PC-3 (cell line): Measurements from ENCODE around the gene SESN1. TPM values are rescaled to one million over a fixed set of nuclear protein-coding genes. Genes with fewer than 3 reads are reported as not detected.

Experiments
- ATAC-seq: fragments of 200-7000 bp; cut with Tn5 transposase; 2 replicates; pipeline ENCODE4 v1.9.1; 2020; ENCODE audit warnings: mild to moderate bottlenecking, moderate library complexity
- BruUV-seq: library from RNA; stranded (reverse); fragments of 400-500 nt; replicated peaks from 2 replicates; lab custom pipeline; 2021; lab: Mats Ljungman, UMichigan
- CTCF ChIA-PET: fragments of 300-600 bp; sonication (Branson Sonifier 250); formaldehyde crosslinking; loops from one replicate; lab custom pipeline; 2022; ENCODE audit warnings: antibody characterized with exemption; lab: Charles Lee
- POLR2A ChIA-PET: fragments of 300-600 bp; sonication (Branson Sonifier 250); formaldehyde crosslinking; loops from one replicate; lab custom pipeline; 2022; ENCODE audit warnings: antibody characterized with exemption; ENCODE audit not compliant: unreplicated experiment; lab: Charles Lee
- DNase-seq: peaks from one replicate; pipeline ENCODE4 v3.0.0-alpha.2; 2015
- H2AFZ ChIP-seq: fragments of 300-600 bp; sonication (generic); 2 replicates; pipeline ENCODE4 v1.6.0; 2016; ENCODE audit warnings: antibody characterized with exemption, low read length
- H3F3A ChIP-seq: fragments of 300-600 bp; sonication (generic); one replicate; pipeline ENCODE4 v1.6.0; 2017; ENCODE audit warnings: antibody characterized with exemption, low read length, control low read depth, mild to moderate bottlenecking; ENCODE audit not compliant: unreplicated experiment
- H3K27ac ChIP-seq: fragments of 300-600 bp; sonication (generic); 2 replicates; pipeline ENCODE4 v1.5.1; 2016; ENCODE audit warnings: mild to moderate bottlenecking, low read length
- H3K27me3 ChIP-seq: fragments of 300-600 bp; sonication (generic); 2 replicates; pipeline ENCODE4 v1.6.1; 2016; ENCODE audit warnings: low read length, mixed read lengths
- H3K36me3 ChIP-seq: fragments of 300-600 bp; sonication (generic); 2 replicates; pipeline ENCODE4 v1.6.1; 2016; ENCODE audit warnings: low read depth, mixed run types, low read length, mixed read lengths
- H3K4me1 ChIP-seq: fragments of 300-600 bp; sonication (generic); 2 replicates; pipeline ENCODE4 v1.5.1; 2016; ENCODE audit warnings: low read length; ENCODE audit not compliant: insufficient read depth
- H3K4me2 ChIP-seq: fragments of 300-600 bp; sonication (generic); 2 replicates; pipeline ENCODE4 v1.6.0; 2016; ENCODE audit warnings: low read length
- H3K4me3 ChIP-seq: fragments of 300-600 bp; sonication (generic); 2 replicates; pipeline ENCODE4 v1.5.1; 2016; ENCODE audit warnings: mild to moderate bottlenecking, low read length, mixed read lengths
- H3K79me2 ChIP-seq: fragments of 300-600 bp; sonication (generic); 2 replicates; pipeline ENCODE4 v1.6.1; 2017; ENCODE audit warnings: low read length, mixed read lengths
- H3K9ac ChIP-seq: fragments of 300-600 bp; sonication (generic); 2 replicates; pipeline ENCODE4 v1.6.0; 2016; ENCODE audit warnings: mild to moderate bottlenecking, low read length
- H3K9me2 ChIP-seq: fragments of 300-600 bp; sonication (generic); replicated peaks from 2 replicates; pipeline ENCODE4 v1.6.1; 2016; ENCODE audit warnings: mixed run types, low read length, mixed read lengths
- H3K9me3 ChIP-seq: fragments of 300-600 bp; sonication (generic); 2 replicates; pipeline ENCODE4 v1.6.1; 2016; ENCODE audit warnings: low read length, mixed read lengths
- H4K20me1 ChIP-seq: fragments of 300-600 bp; sonication (generic); 2 replicates; pipeline ENCODE4 v1.6.1; 2016; ENCODE audit warnings: low read length, mixed read lengths
- EZH2 ChIP-seq: fragments of 300-600 bp; sonication (generic); IDR thresholded peaks from one replicate; pipeline ENCODE4 v1.6.1; 2017; ENCODE audit warnings: antibody characterized with exemption, mild to moderate bottlenecking, low read length; ENCODE audit not compliant: unreplicated experiment
- EZH2phosphoT487 ChIP-seq: fragments of 300-600 bp; sonication (generic); IDR thresholded peaks from 2 replicates; pipeline ENCODE4 v1.6.1; 2018; ENCODE audit warnings: mild to moderate bottlenecking, antibody characterized with exemption, low read length, borderline replicate concordance
- intact Hi-C: fragments of 100-400 bp; cut with micrococcal nuclease; formaldehyde crosslinking; loops from 2 replicates; pipeline ENCODE4 v1.9.0; 2023
- total RNA-seq: library from RNA; depleted of rRNA; stranded (reverse); fragments of >200 nt; gene quantifications from 2 replicates; pipeline ENCODE4 v1.2.3, GENCODE V29; 2014
- TF ChIP-seq, protein P1 (sequence below): fragments of 300-600 bp; sonication (generic); conservative IDR thresholded peaks from 2 replicates; pipeline ENCODE4 v1.5.1; 2017; ENCODE audit warnings: antibody characterized with exemption, low read depth, mild to moderate bottlenecking, low read length

The SESN1 gene
- total RNA-seq, 1 experiment from 2014 or later: 3.4 TPM

DNA sequence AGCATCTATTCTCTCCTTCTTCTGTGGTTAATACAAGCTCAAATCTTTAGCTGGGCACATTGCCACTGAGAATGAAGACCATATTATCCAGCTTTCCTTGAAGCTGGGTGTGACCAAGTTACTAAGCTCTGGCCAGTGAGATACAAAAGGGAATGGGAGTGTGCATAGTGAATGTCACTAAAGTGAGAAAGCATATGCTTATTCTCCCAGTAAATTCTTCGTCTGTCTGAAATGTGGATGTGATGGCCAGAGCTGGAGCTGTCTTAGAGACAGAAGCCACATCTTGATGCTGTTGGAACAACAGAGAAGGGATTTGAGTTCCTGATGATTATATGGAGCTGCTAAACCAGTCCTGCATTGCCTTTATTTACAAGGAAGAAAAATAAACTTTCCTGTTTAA, 60.1 kb downstream of the SESN1 start:
- Histone ChIP-seq H3K27me3 (no peaks in the 10 kb centered on the region), H3K27ac (no peak overlapping the region), H3K4me2 (no peak overlapping the region), H2AFZ (no peak overlapping the region), H4K20me1 (no peaks in the 10 kb centered on the region), H3K9me3 (no peaks in the 10 kb centered on the region), H3K9me2 (no peaks in the 10 kb centered on the region), H3K79me2 (no peaks in the 10 kb centered on the region), H3K9ac (no peak overlapping the region), H3F3A (no peaks in the 10 kb centered on the region), H3K4me3 (no peak overlapping the region), H3K36me3 (no peaks in the 10 kb centered on the region), H3K4me1 (no peaks in the 10 kb centered on the region)
- DNase-seq (no peak), ATAC-seq (no peak)
- CTCF ChIA-PET: no interaction called here
- POLR2A ChIA-PET: no interaction called here
- TF ChIP-seq, protein P1, sequence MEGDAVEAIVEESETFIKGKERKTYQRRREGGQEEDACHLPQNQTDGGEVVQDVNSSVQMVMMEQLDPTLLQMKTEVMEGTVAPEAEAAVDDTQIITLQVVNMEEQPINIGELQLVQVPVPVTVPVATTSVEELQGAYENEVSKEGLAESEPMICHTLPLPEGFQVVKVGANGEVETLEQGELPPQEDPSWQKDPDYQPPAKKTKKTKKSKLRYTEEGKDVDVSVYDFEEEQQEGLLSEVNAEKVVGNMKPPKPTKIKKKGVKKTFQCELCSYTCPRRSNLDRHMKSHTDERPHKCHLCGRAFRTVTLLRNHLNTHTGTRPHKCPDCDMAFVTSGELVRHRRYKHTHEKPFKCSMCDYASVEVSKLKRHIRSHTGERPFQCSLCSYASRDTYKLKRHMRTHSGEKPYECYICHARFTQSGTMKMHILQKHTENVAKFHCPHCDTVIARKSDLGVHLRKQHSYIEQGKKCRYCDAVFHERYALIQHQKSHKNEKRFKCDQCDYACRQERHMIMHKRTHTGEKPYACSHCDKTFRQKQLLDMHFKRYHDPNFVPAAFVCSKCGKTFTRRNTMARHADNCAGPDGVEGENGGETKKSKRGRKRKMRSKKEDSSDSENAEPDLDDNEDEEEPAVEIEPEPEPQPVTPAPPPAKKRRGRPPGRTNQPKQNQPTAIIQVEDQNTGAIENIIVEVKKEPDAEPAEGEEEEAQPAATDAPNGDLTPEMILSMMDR: no peak
- BruUV-seq: no TSS peak
- intact Hi-C loops: no loop called here

DNA sequence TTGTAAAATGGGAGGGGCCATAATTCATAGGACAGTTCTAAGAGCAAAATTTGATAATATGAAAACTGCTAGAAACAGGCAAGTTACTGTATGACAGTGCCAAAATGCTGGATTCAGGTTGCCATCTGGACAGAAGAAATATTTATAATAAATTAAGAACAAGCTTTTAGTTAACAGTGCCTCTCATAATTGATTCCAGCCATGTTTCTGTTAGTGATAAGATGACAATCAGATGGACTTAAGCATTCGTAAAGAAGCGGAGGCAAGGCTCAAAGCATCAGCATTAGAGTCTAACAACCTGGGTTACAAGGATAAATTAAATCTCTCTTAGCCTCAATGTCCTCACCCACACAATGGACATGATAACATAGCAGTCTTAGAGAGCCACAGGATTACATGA, 61.0 kb downstream of the SESN1 start:
- H4K20me1 ChIP-seq: no peaks in the 10 kb centered on the region
- H3K4me2 ChIP-seq: no peak overlapping the region
- intact Hi-C loops: no loop called here
- H3K4me1 ChIP-seq: no peaks in the 10 kb centered on the region
- H3K27ac ChIP-seq: no peak overlapping the region
- H3K4me3 ChIP-seq: no peak overlapping the region
- H3F3A ChIP-seq: no peaks in the 10 kb centered on the region
- H3K9me3 ChIP-seq: no peaks in the 10 kb centered on the region
- H3K79me2 ChIP-seq: no peaks in the 10 kb centered on the region
- CTCF ChIA-PET: no interaction called here
- TF ChIP-seq, protein P1: no peak
- TF ChIP-seq EZH2phosphoT487: no peak
- TF ChIP-seq EZH2: no peak
- H3K9me2 ChIP-seq: no peaks in the 10 kb centered on the region
- no peaks in the 10 kb centered on the region for H3K36me3 ChIP-seq
- BruUV-seq: no TSS peak
- DNase-seq: no peak
- no peak for ATAC-seq
- H3K9ac ChIP-seq: no peak overlapping the region
- H3K27me3 ChIP-seq: no peaks in the 10 kb centered on the region
- POLR2A ChIA-PET: no interaction called here
- H2AFZ ChIP-seq: no peak overlapping the region

DNA sequence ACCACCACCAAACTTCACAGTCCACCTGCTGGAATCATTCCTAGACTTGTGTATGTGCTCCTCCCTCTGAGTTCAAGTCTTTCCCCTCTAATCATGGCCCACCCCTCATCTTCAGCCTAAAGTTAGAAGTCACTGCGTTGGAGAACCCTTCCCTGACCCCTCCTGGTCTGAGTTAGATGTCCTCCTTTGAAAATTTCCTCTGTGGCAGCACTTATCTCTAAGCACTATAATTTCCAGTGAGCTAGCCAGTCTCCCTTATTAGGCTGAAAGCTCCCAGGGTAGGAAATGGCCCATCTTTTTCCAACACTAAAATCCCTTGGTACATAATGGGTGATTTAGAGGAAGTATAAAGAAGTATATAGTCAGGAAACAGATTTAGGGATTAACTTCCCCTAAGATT, 63.2 kb downstream of the SESN1 start:
- Histone ChIP-seq H3K27me3 (no peaks in the 10 kb centered on the region), H3K4me2 (no peak overlapping the region), H3K9ac (no peak overlapping the region), H3K27ac (no peak overlapping the region), H2AFZ (no peak overlapping the region), H3K4me3 (no peak overlapping the region), H3K9me2 (no peaks in the 10 kb centered on the region), H3K36me3 (no peaks in the 10 kb centered on the region), H3K79me2 (no peaks in the 10 kb centered on the region), H3F3A (no peaks in the 10 kb centered on the region), H3K9me3 (no peaks in the 10 kb centered on the region), H4K20me1 (no peaks in the 10 kb centered on the region), H3K4me1 (no peaks in the 10 kb centered on the region)
- DNase-seq: no peak
- BruUV-seq: no TSS peak
- ATAC-seq: no peak
- POLR2A ChIA-PET: no interaction called here
- CTCF ChIA-PET: no interaction called here
- TF ChIP-seq EZH2phosphoT487 (no peak), EZH2 (no peak)
- TF ChIP-seq, protein P1: no peak
- intact Hi-C loops: no loop called here
